NCI-H1930 (cell line): Measurements from ENCODE around the gene MAD2L2.

Experiments
- DNase-seq, 2 experiments: peaks; one replicate each; lab custom pipeline; 2025; lab: John Stamatoyannopoulos, UW

MAD2L2 gene

DNA sequence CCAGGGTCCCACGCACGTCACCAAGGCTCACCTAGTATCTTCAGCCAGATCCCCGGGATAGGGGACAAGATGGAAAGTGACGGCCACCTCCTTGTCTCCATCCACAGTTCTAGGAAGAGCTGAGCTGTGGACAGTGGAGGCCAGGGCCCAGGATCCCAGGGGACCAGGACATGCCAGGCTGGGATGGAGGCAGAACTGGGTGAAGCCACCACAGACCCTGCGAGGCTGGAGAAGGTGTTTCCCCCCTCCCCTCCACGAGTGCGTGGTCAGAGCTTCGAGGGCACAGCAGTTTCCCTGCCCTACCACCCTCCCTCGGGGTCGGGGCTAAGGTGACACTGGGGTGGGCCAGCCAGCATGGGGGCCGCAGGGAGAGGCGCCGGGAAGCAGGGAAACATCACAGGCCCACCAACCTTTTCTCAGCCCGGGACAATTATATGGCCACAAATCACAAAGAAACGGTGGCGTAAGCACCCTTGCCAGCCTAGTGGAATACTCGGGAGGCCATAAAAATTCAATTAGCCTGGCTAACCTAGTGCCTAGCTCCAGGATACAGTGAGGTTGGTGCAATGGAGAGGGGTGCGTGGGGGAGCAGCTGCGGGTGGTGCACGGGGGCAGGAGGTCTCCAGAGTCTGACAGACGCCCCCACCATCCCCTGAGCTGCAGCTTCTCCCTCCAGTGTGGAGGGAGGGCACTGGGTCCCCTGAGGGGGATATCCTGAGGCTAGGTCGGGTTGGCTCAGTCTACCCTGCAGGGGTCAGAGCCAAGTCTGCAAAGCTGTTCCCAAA, 23.9 kb upstream of the MAD2L2 start:
- no peak for DNase-seq

DNA sequence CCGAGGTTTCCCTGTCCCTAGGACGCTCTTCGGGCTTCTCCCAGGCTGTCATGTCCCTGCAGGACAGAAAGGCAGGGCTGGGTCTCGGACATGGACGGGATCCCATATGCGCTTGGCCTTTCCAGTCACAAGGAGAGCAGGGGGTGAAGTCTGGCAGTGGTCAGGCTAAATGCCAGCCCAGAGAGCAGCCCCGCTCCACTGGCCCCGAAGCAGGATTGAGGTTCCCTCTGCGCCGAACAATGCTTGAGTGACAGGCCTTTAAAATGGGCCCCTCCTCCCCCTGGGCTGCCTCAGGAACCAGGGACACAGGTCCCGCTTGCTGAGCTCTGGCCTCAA, 23.2 kb upstream of the MAD2L2 start:
- no peak for DNase-seq

DNA sequence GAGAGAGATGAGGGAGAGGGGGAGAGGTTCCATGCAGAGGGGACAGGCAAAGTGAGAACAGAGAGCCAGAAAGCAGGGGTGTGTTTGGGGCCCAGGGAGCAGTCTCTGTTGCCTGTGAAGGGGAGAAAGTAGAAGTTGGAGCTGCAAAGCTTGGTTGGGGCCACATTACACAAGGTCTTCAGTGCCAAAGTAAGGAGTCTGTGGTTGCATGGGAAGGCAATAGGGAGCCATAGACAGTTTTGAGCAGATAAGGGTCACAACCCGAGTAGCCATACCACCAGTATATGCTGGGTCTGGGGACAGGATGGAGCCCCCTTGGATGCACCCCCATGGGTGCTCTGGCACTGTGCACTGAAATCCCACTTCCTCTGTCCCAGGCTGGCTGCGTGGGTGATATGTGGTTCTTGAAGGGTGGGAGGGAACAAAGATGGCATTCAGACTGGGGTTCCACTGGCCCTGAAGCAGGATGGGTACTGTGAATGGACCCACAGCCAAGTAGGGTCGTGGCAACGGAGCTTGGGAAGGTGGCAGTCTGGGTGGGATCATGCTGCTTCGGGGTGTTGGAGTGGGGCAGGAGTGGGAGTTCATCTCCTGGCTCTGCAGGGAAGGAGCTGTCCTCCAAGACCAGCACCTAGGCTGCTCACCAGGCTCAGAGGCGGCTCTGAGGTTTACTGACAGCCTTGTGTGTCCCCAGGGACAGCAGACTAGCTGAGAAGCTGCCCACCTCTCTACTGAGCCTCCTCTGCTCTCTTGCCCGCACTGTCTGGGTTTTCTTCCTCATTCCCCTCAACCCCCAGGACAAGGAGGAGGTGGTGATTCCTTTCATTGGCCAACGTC, 22.6 kb upstream of the MAD2L2 start:
- DNase-seq, result no peak

DNA sequence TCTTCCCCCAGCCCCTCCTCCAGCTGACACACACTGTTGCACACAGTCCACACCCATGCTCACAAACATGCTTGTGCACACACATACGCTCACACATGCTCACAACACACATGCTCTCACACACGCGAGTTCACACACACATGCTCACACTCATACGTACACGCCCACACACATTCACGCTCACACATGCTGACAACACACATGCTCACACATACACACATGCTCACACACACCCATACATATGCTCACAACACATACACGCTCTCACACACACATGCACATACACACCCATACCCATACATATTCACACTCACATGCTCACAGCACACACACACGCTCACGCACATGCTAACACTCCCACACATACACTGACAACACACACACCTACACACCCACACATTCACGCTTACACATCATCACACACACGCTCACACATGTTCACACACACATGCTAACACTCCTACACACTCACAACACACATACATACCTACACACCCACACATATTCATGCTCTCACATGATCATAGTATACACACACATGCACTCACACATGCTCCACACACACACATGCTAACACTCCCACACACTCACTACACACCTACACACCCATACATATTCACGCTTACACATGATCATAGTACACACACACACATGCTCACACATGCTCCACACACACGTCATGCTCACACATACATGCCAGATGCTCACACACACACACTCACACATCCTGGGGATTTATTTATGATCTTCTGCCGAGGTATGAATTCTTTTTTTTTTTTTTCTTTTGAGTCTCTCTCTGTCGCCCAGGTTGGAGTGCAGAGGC, 21.2 kb upstream of the MAD2L2 start:
- DNase-seq, result no peak

DNA sequence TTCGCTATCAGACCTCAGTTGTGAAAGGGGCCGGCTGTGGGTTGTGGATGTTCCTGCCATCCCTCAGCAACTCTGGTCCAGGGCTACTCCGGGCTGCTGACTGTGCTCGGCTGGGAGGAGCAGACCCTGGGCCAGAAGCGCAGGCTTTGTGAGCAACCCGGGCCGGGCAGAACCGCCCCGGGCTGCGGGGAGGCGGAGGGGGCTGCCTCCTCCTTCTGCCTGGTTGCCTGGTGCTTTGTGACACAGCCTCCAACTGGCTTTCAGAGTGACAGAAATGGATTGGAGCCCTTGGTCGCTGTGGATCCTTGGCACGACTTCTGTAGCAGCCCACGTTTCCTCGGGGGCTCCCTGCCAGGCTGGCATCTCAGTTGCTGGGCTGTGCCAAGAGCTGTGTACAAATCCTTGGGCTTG, 20.6 kb upstream of the MAD2L2 start:
- no peak for DNase-seq

DNA sequence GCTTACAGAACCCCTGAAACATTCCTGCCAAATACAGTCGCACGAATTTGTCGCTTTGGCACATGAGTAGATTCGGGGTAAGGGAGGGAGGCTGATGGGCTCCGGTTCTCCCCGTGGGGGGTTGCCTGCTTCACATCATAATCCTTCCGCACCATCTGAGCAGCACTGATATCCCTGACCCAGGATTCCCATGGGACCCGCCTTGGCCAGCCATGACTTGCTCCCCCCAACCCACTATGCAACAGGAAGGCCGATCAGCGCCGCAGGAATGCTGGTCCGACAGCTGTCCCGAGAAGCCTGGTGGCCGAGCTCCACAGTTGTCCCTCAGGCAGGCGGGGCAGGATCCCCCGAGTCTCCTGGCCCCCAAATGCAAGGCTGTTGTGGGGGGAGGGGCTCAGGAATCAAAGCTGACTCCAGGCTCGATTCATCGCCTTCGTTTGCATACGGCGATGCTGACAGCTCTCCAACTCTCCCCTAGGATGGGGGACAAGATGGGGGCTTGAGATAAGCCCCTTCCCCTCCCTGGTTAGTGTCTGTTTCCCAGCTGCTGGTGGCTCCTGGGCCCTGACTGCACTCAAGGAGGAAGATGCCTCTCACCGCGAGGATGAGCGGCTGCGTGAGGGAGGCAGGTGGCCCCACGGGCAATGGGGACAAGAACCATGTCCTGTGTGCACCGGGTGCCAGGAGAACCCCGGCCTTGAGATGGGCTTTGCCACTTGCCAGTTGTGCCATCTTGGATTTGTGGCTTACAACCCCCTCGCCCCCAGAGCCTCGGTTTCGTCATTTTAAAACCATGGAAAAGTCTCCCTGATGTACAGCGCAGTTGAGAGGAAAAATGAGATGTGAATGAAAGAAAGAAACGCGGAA, 19.9 kb upstream of the MAD2L2 start:
- DNase-seq, result no peak

DNA sequence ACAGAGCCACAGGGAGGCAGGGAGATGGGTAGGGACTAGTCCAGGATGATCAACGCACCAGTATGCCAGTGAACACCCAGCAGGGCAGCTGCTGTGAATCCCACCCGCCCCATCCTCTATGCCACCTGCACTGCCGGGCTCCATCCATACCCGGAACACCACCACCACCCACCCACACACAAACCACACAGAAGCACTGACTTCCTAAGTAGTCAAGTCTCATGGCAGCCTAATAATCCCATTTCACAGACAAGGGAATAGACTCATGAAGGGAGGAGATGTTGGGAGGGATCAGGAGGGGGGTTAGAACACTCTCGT, 16.9 kb upstream of the MAD2L2 start:
- DNase-seq, result no peak

DNA sequence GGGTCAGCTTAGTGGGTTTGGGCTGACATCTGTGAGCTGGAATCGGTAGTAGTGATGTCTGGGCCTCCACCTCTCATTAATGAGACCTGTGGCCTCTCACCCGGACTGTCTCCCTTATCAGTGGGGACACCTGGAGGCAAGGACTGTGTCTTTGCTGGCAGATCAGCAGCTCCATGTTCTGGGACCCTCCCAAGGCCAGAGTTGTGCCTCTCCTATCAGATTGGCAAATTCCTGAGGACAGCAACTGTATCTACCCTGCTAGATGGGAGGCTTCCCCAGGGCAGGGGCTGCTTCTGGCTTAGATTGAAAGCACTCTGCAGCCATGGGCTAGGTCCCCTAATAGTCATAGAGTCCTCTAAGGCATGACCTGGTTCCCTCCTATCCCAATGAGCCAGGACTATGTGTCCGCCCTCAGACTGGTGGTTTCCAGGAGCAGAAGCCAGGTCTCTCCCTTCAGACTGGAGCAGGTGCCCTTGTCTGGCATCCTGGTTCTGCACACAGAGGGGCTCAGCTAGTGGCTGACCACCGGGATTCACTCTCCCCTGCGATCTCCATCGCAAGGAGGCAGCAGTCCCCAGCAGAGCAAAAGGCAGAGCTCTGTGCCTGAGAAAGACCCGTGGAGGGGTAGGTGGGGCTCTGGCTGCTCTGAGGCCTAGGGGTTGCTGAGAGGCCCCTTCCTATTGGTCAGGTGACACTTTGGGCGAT, 16.4 kb upstream of the MAD2L2 start:
- DNase-seq, result no peak

DNA sequence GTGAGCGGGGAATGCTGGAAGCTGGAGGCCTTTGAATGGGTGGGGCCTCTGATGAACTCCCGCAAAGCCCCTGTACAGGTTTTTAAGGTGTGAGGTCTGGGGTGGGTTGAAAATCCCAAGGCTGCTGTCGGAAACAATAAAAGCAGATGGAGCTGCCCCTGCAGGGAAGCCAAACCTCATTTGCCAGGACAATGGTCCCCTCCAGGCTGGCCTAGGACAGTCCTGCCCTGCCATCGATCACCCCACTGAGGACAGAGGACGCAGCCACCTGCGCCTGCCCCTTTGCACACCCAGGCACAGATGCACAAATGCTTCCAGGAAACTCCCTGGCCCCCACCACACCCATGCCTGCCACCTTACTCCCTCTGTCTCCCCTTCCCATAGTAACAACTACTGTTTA, 14.9 kb upstream of the MAD2L2 start:
- DNase-seq, result no peak

DNA sequence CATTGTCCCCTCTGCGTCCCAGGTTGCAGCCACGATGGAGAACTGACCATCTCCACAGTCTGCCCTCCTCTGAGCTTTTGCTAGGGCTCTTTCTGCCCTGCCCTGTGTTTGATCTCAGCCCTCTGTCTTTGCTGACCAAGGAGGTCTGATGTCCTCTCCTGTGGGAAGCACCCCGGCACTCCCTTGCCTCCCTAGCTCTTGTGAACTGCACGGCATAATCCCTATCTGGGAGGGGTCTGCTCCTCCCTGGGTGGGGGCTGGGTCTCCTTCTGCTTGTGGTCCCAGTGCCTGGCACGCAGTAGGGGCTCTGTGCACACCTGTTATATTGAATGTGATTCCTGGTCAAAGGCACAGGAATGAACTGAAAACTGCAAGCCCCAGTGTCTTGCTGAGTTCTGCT, 13.0 kb upstream of the MAD2L2 start:
- DNase-seq, result no peak

DNA sequence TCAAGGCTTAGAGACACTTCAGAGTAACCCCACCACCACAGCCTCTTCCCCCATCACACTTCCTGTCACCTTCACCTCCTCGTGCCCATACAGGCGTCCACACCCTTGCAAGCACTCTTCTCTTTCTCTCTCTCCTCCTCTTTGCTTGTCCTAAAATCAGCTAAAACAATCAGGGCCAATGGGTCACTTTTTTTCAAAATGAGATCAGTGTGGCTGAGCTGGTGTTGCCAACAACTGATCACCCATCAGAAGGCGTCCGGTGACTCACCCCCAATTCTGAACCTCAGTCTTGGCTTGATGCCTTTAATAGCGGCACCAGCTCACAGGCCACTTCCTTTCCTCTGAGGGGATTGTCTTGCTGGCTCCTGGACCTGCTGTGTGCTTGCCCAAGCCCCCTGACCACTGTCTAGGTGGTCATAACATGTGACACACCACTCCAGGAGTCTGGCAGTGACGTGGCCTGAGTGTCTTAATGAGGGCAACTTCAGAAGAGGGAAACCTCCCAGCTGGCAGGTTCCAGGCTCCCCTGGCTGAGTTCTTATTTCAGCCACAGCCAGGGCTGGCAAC, 12.2 kb upstream of the MAD2L2 start:
- no peak for DNase-seq

DNA sequence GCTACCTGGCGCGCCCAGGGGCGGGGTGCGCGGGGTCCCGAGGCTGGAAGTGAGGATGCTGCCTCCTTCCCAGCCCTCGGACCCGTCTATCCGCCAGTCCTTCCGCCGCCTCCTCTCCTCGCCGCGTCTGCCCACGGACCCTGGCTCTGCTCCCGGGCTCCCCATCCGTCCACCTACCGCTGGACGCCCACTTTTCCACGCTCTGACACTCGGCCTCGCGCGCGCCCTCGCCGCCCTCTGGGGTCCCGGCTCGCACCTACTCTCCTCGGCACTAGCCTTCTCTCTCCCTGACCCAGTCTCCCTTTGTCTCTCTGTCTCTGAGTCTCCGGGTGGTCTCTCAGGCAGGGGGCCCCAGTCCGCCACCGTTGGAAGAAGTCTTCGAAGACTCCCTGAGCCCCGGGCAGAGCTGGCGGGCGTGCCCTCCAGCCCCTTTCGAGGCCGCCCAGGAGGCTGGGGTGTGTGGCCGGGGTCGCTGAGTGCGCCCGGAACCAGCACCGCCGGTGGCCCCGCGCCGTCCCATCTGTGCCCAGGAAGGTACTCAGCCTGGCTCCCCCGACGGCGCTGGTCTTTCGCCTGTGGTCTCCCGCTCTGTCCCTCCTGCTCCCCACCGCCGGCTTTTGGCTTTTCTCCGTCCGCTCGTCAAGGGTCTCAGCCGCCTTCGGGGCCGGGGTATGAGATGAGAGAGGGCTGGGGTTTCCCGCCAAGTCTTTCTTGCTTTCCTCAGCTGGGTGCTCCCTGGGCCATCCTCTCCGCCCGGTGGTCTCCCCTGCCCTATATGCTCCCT, 11.2 kb upstream of the MAD2L2 start:
- no peak for DNase-seq

DNA sequence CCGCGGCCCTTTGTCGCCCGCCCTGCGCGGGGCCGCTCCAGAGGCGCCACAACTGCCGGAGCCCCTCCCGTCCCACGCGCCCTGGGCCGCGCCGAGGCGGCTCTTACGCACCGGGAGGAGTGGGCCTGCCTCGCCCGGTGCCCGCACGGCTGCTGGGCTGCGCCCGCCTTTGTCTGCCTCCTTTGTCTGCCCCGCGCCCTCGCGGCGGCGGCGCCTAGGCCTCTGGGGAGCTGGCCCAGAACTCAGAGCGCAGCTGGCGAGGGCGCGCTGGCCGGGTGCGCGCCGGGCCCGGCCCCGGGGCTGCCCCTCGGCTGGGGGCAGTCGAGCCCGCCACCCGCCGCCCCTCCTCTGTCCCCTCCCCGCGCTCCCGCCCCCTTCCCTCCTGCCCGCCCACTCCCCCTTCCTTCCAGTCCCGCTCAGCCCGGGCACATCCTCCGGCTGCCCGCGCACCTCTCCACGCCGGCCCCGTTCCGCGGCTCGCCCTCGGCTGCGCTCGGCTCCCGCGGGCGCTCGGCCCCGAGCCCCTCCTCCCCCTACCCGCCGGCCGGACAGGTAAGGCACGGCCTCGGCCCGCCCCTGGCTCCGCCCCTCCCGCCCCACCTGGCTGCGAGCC, 10.5 kb upstream of the MAD2L2 start, which contains the start of gene DRAXIN:
DRAXIN (plus strand) TSS at position 409 of the 613 bp plus-strand sequence. CDS start 14,549 bp downstream, outside the sequence.
- peak; percentile 44 to 58 for DNase-seq

DNA sequence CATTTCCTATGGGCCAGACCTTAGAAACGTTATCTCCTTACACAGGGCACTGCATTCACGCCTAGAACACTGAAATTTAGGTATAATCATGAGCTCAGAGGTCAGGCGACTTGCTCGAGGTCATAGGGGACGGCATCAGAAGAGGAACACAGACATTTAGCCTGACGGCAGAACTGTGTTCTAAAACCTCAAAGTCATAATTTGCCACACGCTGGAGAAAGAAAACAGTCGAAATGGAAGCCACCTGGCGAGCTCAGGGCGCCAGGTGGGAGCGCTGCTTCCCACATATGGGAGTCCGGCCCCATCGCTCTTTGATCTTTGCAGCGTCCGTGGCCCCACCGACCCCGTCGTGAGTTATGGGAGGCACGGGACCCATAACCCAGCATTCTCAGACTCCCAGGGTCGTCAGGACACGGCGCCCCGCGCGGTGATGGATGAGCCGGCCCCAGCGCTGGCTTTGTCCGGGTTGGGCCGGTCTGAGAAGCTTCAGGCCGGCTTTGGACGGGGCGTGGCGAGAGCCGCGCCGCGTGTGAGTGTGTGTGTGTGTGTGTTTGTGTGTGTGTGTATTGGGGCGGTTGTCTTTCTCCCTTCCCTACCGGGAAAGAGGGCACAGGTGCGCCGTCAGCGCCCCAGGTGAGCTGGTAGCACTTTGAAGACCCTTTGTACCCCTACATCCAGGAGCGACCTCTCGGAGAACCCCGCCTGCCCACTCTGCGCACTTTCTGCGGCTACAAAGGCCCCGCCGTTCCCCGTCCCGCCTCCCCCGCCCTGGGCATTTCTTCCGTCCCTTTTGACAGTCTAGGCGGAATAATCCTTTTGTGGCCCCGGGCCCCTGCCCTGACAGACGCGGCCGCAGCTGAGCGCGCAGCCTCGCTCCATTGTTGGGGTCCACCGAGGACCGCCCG, 9.7 kb upstream of the MAD2L2 start:
- DNase-seq, result peak in 1 of 2 experiments; percentile 23

DNA sequence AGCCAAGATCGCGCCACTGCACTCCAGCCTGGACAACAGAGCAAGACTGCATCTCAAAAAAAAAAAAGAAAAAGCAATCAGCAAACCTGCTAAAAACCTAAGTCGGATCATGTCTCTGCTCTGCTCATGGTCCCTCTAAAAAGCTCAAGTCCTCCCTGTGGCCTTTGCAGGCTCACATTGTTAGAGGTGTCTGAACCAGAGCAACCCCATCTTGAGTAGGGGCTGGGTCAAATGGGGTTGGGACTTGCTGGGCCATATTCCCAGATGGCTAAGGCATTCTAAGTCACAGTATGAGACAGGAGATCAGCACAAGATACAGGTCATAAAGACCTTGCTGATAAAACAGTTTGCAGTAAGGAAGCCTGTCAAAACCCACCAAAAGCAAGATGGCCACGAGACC, 7.6 kb upstream of the MAD2L2 start:
- no peak for DNase-seq

DNA sequence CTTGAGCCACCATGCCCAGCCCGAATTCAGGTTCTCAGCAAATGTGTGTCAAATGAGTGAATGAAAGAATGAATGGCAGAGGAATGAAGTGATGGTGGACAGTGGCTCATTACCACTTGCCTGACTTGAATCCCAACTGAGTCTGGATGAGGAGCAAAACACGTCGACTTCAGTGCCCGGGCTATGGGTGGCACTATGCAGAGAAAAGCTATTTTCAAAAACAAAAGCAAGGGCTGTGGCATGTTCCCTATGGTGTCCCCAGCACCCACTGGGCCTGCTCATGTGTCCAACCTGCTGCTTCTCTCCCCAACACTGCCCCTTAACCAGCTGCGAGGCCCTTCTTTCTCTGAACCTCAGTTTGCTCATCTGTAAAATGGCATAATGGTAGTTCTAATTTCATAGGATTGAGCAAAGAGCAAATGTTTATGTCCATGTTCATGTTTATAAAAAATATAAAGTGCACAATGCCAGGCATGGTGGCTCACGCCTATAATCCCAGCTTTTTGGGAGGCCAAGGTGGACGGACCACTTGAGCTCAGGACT, 4.3 kb upstream of the MAD2L2 start:
- DNase-seq, result no peak

DNA sequence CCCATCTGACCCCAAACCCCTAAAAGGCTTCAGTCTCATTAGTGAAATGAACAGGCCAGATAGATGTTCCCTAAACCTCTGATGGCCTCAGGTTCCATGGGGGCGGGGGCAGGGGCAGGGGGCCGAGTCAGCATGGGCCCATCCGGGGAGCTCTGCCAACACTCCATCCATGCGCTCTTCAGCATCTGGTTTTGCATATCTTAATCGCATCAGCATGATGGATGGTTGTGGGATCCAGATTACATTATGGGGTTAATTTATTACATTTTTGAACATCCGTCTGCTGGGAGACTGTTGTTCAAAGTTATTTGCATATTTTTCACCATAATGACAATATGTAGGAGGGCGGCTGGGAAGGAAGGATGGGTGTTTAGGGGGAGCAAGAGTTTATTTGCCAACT, 3.1 kb upstream of the MAD2L2 start:
- no peak for DNase-seq

DNA sequence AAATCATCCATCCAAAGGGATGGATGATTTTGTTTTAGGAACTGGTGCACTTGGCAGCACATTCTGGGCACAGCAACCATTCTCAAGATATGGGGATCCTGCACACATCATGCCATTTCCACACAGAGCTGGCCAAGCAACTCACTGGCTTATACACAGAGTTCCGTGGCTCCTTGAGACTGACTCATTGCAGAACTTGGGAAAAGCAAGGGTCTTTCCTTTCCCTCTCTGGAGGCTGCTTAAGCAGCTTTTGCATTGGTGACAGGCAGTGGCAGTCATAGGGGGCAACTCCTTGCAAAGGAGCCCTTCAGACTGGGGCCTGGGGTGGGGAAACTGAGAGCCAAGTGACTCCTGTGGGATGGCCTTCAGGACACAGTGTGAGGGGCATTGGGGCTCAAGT, 1.9 kb upstream of the MAD2L2 start:
- no peak for DNase-seq
